ENCODE results near the gene ALG9.

DNA sequence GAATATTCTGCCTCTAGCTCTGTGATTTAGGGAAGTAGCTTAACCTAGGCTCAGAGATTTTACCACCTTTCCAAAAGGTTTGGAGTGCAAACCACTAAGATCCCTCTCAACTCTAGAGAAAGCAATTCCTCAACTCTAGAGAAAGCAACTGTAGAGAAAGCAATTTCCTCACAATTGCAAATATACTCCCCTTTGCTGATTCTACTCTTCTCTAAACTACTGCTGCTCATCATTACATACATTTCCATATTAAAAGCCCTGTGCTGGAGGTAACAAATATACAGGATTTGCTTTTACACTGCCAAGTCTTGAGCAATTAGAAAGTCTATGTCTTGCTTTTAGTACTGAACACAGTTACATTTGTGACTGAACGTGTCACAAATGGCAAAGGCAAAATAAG lies 48.2 kb downstream of the ALG9 start:
- TF ChIP-seq CREB1 (IDR thresholded peaks at IDR 0.05; ENCODE audit: low read depth): no peak
- TF ChIP-seq, protein P1, sequence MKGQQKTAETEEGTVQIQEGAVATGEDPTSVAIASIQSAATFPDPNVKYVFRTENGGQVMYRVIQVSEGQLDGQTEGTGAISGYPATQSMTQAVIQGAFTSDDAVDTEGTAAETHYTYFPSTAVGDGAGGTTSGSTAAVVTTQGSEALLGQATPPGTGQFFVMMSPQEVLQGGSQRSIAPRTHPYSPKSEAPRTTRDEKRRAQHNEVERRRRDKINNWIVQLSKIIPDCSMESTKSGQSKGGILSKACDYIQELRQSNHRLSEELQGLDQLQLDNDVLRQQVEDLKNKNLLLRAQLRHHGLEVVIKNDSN (IDR thresholded peaks at IDR 0.05): no peak
- TF ChIP-seq, protein P2, sequence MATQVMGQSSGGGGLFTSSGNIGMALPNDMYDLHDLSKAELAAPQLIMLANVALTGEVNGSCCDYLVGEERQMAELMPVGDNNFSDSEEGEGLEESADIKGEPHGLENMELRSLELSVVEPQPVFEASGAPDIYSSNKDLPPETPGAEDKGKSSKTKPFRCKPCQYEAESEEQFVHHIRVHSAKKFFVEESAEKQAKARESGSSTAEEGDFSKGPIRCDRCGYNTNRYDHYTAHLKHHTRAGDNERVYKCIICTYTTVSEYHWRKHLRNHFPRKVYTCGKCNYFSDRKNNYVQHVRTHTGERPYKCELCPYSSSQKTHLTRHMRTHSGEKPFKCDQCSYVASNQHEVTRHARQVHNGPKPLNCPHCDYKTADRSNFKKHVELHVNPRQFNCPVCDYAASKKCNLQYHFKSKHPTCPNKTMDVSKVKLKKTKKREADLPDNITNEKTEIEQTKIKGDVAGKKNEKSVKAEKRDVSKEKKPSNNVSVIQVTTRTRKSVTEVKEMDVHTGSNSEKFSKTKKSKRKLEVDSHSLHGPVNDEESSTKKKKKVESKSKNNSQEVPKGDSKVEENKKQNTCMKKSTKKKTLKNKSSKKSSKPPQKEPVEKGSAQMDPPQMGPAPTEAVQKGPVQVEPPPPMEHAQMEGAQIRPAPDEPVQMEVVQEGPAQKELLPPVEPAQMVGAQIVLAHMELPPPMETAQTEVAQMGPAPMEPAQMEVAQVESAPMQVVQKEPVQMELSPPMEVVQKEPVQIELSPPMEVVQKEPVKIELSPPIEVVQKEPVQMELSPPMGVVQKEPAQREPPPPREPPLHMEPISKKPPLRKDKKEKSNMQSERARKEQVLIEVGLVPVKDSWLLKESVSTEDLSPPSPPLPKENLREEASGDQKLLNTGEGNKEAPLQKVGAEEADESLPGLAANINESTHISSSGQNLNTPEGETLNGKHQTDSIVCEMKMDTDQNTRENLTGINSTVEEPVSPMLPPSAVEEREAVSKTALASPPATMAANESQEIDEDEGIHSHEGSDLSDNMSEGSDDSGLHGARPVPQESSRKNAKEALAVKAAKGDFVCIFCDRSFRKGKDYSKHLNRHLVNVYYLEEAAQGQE (IDR thresholded peaks at IDR 0.05; ENCODE audit: low read depth): no peak
- no peak for TF ChIP-seq EP300 (IDR thresholded peaks at IDR 0.05; ENCODE audit: borderline replicate concordance)
- TF ChIP-seq CEBPB (IDR thresholded peaks at IDR 0.05): no peak
- no peak for TF ChIP-seq RAD21 (IDR thresholded peaks at IDR 0.05; ENCODE audit: low read depth)
- TF ChIP-seq YY1 (IDR thresholded peaks at IDR 0.05; ENCODE audit: low read depth): no peak
- TF ChIP-seq, protein P3, sequence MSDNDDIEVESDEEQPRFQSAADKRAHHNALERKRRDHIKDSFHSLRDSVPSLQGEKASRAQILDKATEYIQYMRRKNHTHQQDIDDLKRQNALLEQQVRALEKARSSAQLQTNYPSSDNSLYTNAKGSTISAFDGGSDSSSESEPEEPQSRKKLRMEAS (IDR thresholded peaks at IDR 0.05): no peak
- TF ChIP-seq TEAD4 (IDR thresholded peaks at IDR 0.05): no peak
- TF ChIP-seq TAF1 (IDR thresholded peaks at IDR 0.05; ENCODE audit: low read depth): no peak
- TF ChIP-seq TCF12 (IDR thresholded peaks at IDR 0.05; ENCODE audit: low read depth): no peak

Data from Ishikawa (cell line).